ENCODE data around the gene ITGBL1. TPM values are rescaled to one million over a fixed set of nuclear protein-coding genes. Genes with fewer than 3 reads are reported as not detected.

Gene ITGBL1
- total RNA-seq, 1 donor: 398 TPM

DNA sequence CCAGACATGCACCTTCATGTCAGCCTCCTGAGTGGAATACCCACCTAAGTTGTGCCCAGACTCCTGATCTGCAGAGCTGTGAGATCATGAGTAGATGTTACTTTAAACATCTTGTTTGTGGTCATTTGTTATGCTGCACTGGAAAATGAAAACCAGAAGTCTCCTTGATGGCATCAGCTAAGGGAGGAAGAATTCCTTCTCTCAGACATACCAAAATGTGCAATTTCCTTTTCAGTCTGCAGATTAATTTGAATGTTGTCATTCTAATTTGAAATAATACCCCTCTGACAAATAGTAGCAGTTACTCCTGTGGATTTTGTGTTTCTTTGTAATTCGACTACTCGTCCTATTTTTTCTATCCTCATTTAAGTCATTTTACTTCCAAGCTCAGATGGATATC lies 59.3 kb downstream of the ITGBL1 start:
- H3K4me2 ChIP-seq (ENCODE audit: insufficient read depth, low read length): peak overlapping the region; percentile 36
- peaks cover 21% of the 10 kb centered on the region for H3K4me1 ChIP-seq (ENCODE audit: insufficient read depth, low read length)
- TF ChIP-seq, protein P1, sequence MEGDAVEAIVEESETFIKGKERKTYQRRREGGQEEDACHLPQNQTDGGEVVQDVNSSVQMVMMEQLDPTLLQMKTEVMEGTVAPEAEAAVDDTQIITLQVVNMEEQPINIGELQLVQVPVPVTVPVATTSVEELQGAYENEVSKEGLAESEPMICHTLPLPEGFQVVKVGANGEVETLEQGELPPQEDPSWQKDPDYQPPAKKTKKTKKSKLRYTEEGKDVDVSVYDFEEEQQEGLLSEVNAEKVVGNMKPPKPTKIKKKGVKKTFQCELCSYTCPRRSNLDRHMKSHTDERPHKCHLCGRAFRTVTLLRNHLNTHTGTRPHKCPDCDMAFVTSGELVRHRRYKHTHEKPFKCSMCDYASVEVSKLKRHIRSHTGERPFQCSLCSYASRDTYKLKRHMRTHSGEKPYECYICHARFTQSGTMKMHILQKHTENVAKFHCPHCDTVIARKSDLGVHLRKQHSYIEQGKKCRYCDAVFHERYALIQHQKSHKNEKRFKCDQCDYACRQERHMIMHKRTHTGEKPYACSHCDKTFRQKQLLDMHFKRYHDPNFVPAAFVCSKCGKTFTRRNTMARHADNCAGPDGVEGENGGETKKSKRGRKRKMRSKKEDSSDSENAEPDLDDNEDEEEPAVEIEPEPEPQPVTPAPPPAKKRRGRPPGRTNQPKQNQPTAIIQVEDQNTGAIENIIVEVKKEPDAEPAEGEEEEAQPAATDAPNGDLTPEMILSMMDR (IDR thresholded peaks at IDR 0.05; ENCODE audit: extremely low read depth, low read depth, low read length): no peak
- peaks cover 17% of the 10 kb centered on the region for H4K20me1 ChIP-seq (ENCODE audit: insufficient read depth, low read length)
- no peak for DNase-seq (ENCODE audit: insufficient read length, low spot score, missing footprints)
- peaks cover 10% of the 10 kb centered on the region for H3K36me3 ChIP-seq (ENCODE audit: insufficient read depth, low read length)
- H3K79me2 ChIP-seq (ENCODE audit: insufficient read depth, low read length): peaks cover 90% of the 10 kb centered on the region
- peak overlapping the region; percentile 24 for H3K27ac ChIP-seq (ENCODE audit: low read depth, low read length)
- no peak overlapping the region for H3K4me3 ChIP-seq (ENCODE audit: insufficient read depth, low read length)
- H3K27me3 ChIP-seq (ENCODE audit: insufficient read depth, low read length): no peaks in the 10 kb centered on the region
- no peaks in the 10 kb centered on the region for H3K9me3 ChIP-seq (ENCODE audit: low read depth, low read length)
- no peak overlapping the region for H2AFZ ChIP-seq (ENCODE audit: low read length)

DNA sequence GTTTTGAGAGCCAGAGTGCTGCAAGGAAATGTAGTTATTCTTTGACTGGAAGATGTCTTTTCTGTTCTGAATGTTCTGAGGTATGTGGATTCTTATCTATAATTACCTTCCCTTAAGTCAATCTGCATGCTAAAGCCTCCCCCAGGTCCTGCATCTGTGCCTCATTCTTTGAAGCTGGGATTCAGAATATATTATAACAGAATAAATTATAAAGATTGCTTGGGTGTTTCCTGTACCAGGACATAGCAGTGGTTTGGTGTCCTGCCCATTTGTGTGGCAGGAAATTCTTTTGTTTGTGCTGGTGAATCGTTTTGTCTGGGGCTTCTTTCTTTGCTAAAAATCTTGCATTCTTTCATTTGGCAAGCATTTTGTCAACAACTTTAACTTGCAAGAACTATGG lies 60.2 kb downstream of the ITGBL1 start:
- Histone ChIP-seq H3K79me2 (ENCODE audit: insufficient read depth, low read length) (peaks cover 91% of the 10 kb centered on the region), H3K4me2 (ENCODE audit: insufficient read depth, low read length) (peak overlapping the region; percentile 29), H3K36me3 (ENCODE audit: insufficient read depth, low read length) (peaks cover 4% of the 10 kb centered on the region), H3K9me3 (ENCODE audit: low read depth, low read length) (no peaks in the 10 kb centered on the region), H3K27ac (ENCODE audit: low read depth, low read length) (peak overlapping the region; percentile 24), H3K27me3 (ENCODE audit: insufficient read depth, low read length) (no peaks in the 10 kb centered on the region), H3K4me1 (ENCODE audit: insufficient read depth, low read length) (peaks cover 21% of the 10 kb centered on the region), H2AFZ (ENCODE audit: low read length) (no peak overlapping the region), H3K4me3 (ENCODE audit: insufficient read depth, low read length) (no peak overlapping the region), H4K20me1 (ENCODE audit: insufficient read depth, low read length) (peaks cover 16% of the 10 kb centered on the region)
- DNase-seq (ENCODE audit: insufficient read length, low spot score, missing footprints): no peak
- TF ChIP-seq, protein P1 (IDR thresholded peaks at IDR 0.05; ENCODE audit: extremely low read depth, low read depth, low read length): no peak

DNA sequence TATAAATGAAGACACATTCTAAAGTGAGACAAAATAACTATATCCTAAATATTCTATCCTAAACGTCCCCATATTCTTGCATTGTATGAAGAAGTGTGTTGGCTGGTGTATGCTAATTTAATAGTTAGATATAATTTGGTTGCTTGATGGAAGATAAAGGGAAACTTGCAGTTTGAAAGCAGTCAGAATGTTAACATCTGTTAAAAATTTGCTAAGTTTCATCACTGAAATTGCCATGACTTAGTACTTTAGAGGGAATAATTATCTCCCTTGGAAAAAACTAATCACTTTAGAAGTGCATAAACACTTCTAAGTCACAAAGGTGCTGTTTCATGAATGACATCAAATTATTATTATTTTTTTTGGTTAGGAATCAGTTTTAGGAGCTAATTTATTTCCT lies 61.6 kb downstream of the ITGBL1 start:
- H3K79me2 ChIP-seq (ENCODE audit: insufficient read depth, low read length): peaks cover 94% of the 10 kb centered on the region
- TF ChIP-seq, protein P1 (IDR thresholded peaks at IDR 0.05; ENCODE audit: extremely low read depth, low read depth, low read length): no peak
- H3K36me3 ChIP-seq (ENCODE audit: insufficient read depth, low read length): peaks cover 4% of the 10 kb centered on the region
- no peaks in the 10 kb centered on the region for H3K27me3 ChIP-seq (ENCODE audit: insufficient read depth, low read length)
- H2AFZ ChIP-seq (ENCODE audit: low read length): no peak overlapping the region
- H3K4me2 ChIP-seq (ENCODE audit: insufficient read depth, low read length): no peak overlapping the region
- peaks cover 21% of the 10 kb centered on the region for H3K4me1 ChIP-seq (ENCODE audit: insufficient read depth, low read length)
- peaks cover 16% of the 10 kb centered on the region for H4K20me1 ChIP-seq (ENCODE audit: insufficient read depth, low read length)
- H3K27ac ChIP-seq (ENCODE audit: low read depth, low read length): no peak overlapping the region
- DNase-seq (ENCODE audit: insufficient read length, low spot score, missing footprints): no peak
- H3K9me3 ChIP-seq (ENCODE audit: low read depth, low read length): no peaks in the 10 kb centered on the region
- no peak overlapping the region for H3K4me3 ChIP-seq (ENCODE audit: insufficient read depth, low read length)

DNA sequence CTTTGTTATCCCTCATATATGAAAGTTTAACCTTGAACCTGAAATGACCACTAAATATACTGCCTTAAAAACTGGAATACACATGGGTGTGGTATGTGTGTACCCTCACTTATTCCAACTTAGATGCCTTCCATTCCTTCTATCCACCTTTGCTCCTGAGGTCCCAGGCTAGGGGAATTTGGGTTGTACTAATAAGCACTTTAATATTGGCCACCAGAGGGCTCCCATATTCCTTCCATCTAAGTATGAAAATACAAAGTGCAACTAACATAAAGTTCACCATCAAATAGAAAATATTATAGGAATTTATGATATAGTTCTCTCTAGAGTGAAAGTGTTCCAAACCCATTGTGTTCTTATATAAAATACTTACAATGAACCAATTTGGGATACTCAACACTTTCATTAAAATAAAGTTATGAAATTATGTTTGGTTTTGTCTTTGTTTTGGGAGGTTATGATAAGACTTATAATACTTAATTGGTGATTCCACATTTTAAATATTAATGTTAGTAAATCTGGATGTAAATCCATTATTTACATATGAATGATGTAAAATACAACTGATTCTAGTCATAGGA lies 62.3 kb downstream of the ITGBL1 start:
- no peaks in the 10 kb centered on the region for H3K9me3 ChIP-seq (ENCODE audit: low read depth, low read length)
- H3K4me2 ChIP-seq (ENCODE audit: insufficient read depth, low read length): no peak overlapping the region
- no peak overlapping the region for H2AFZ ChIP-seq (ENCODE audit: low read length)
- peaks cover 16% of the 10 kb centered on the region for H4K20me1 ChIP-seq (ENCODE audit: insufficient read depth, low read length)
- H3K4me1 ChIP-seq (ENCODE audit: insufficient read depth, low read length): peaks cover 21% of the 10 kb centered on the region
- TF ChIP-seq, protein P1 (IDR thresholded peaks at IDR 0.05; ENCODE audit: extremely low read depth, low read depth, low read length): peak; percentile 69
- DNase-seq (ENCODE audit: insufficient read length, low spot score, missing footprints): no peak
- peaks cover 94% of the 10 kb centered on the region for H3K79me2 ChIP-seq (ENCODE audit: insufficient read depth, low read length)
- peaks cover 4% of the 10 kb centered on the region for H3K36me3 ChIP-seq (ENCODE audit: insufficient read depth, low read length)
- no peaks in the 10 kb centered on the region for H3K27me3 ChIP-seq (ENCODE audit: insufficient read depth, low read length)
- no peak overlapping the region for H3K4me3 ChIP-seq (ENCODE audit: insufficient read depth, low read length)
- no peak overlapping the region for H3K27ac ChIP-seq (ENCODE audit: low read depth, low read length)

Data from osteoblast (primary cell).